Keratinocyte (primary cell): ENCODE data around the gene MAP3K20. TPM values are rescaled to one million over a fixed set of nuclear protein-coding genes. Genes with fewer than 3 reads are reported as not detected.

ENCODE experiments used
- DNase-seq: peaks from one replicate; pipeline ENCODE4 v3.0.0-alpha.2; 2011; ENCODE audit warnings: low read depth, missing footprints, low spot score
- FAIRE-seq: peaks from 2 replicates; lab custom pipeline; 2011; peaks lifted over from hg19 to GRCh38; lab: Jason Lieb, UNC
- H2AFZ ChIP-seq: 2 replicates; pipeline ENCODE4 v1.6.0; 2012; ENCODE audit warnings: low read length, control low read depth, inconsistent platforms; ENCODE audit not compliant: control insufficient read depth
- H3K27ac ChIP-seq: 2 replicates; pipeline ENCODE4 v1.5.1; 2011; ENCODE audit warnings: low read length; ENCODE audit not compliant: control insufficient read depth, insufficient read depth
- H3K27me3 ChIP-seq: 3 replicates; pipeline ENCODE4 v1.6.0; 2011; ENCODE audit warnings: low read length; ENCODE audit not compliant: control insufficient read depth, insufficient read depth; ENCODE audit errors: extremely low read depth
- H3K36me3 ChIP-seq, 2 experiments: 2 replicates in 1 of 2; 3 replicates in 1 of 2; pipeline ENCODE4 v1.5.1; 2011; ENCODE audit warnings: low read length in 2 of 2, mild to moderate bottlenecking in 1 of 2; ENCODE audit not compliant: control insufficient read depth in 2 of 2, insufficient read depth in 2 of 2; ENCODE audit errors: extremely low read depth in 1 of 2
- H3K4me1 ChIP-seq: 3 replicates; pipeline ENCODE4 v1.5.1; 2011; ENCODE audit warnings: low read length; ENCODE audit not compliant: control insufficient read depth, insufficient read depth; ENCODE audit errors: extremely low read depth
- H3K4me2 ChIP-seq: 3 replicates; pipeline ENCODE4 v1.6.0; 2011; ENCODE audit warnings: low read depth, low read length; ENCODE audit not compliant: control insufficient read depth, insufficient read depth; ENCODE audit errors: extremely low read depth
- H3K4me3 ChIP-seq, 3 experiments: fragments of 200-600 bp in 1 of 3; sonication (generic) in 1 of 3; 2 replicates in 2 of 3; 3 replicates in 1 of 3; pipeline ENCODE4 v1.5.1; 2011 to 2016; ENCODE audit warnings: low read length in 3 of 3, mild to moderate bottlenecking in 3 of 3, control low read depth in 2 of 3, inconsistent platforms in 1 of 3, low read depth in 1 of 3, mixed read lengths in 1 of 3, mixed run types in 1 of 3, moderate library complexity in 1 of 3; ENCODE audit not compliant: control insufficient read depth in 2 of 3, insufficient read depth in 2 of 3; ENCODE audit errors: extremely low read depth in 1 of 3
- H3K79me2 ChIP-seq: 2 replicates; pipeline ENCODE4 v1.6.0; 2012; ENCODE audit warnings: low read length; ENCODE audit not compliant: control insufficient read depth, insufficient read depth
- H3K9ac ChIP-seq: 3 replicates; pipeline ENCODE4 v1.6.0; 2011; ENCODE audit warnings: low read length; ENCODE audit not compliant: control insufficient read depth, insufficient read depth; ENCODE audit errors: extremely low read depth
- H3K9me1 ChIP-seq: 3 replicates; pipeline ENCODE4 v1.6.0; 2011; ENCODE audit warnings: low read length; ENCODE audit not compliant: control insufficient read depth, insufficient read depth; ENCODE audit errors: extremely low read depth
- H3K9me3 ChIP-seq: 2 replicates; pipeline ENCODE4 v1.5.1; 2012; ENCODE audit warnings: low read depth, low read length; ENCODE audit not compliant: control insufficient read depth
- H4K20me1 ChIP-seq: 3 replicates; pipeline ENCODE4 v1.6.0; 2011; ENCODE audit warnings: low read length; ENCODE audit not compliant: control insufficient read depth, insufficient read depth; ENCODE audit errors: extremely low read depth
- CTCF ChIP-seq, 3 experiments: IDR thresholded peaks in 1 of 3; conservative IDR thresholded peaks in 1 of 3; optimal IDR thresholded peaks in 1 of 3; 2 replicates in 2 of 3; 3 replicates in 1 of 3; pipeline versions ENCODE3 to v1.5.1; 2011; ENCODE audit warnings: low read length in 3 of 3, mild to moderate bottlenecking in 3 of 3, moderate library complexity in 2 of 3, control low read depth in 1 of 3, inconsistent platforms in 1 of 3; ENCODE audit not compliant: insufficient read depth in 2 of 3; ENCODE audit errors: extremely low read depth in 1 of 3
- EZH2 ChIP-seq: IDR thresholded peaks from one replicate; pipeline ENCODE4 v1.6.1; 2012; ENCODE audit warnings: inconsistent platforms, mild to moderate bottlenecking, low read length, moderate library complexity
- dilution Hi-C: fragments of 300-500 bp; cut with MboI; formaldehyde crosslinking; loops from one replicate; pipeline ENCODE4 v1.7.0; 2020; ENCODE audit warnings: low sequenced_read_pairs; ENCODE audit not compliant: extremely low pct_ligation_motif_present
- polyA plus RNA-seq, 5 experiments: library from polyadenylated mRNA; depleted of rRNA in 3 of 5; stranded (reverse) in 3 of 5; stranded (forward) in 1 of 5; unstranded in 1 of 5; fragments of >200 nt; gene quantifications; 1 replicate in 1 of 5; 2 replicates in 3 of 5; 3 replicates in 1 of 5; pipeline versions ENCODE4 v1.2.1 to v1.2.3, GENCODE V29; 2011 to 2012; ENCODE audit warnings: missing spikeins in 2 of 5, low read depth in 1 of 5, low replicate concordance in 1 of 5

The MAP3K20 gene
- polyA plus RNA-seq, 1 donor (not counting 4 experiments of a cell fraction or from before 2014, with no cell fraction given): 31.7 TPM

DNA sequence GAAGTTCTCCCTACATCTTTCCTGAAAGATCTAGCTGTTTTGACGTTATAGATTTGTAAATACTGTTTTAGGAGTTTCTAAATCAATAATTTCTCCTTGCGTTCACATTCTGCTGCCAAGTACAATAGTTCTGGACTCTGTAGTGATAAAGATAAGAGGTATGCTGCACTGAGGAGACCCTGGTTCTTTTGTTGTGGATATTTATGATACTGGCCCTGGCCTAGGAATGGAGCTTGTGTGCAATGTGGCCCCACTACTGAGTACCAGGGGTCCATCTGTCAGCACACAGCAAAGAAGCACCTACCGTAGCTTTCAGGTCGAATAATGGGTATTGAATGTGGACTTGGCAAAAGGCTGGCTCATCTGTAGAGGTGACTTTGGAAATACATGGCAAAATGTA lies 85.0 kb downstream of the MAP3K20 start:
- Histone ChIP-seq H3K9me3 (peaks cover 2% of the 10 kb centered on the region), H2AFZ (no peak overlapping the region), H3K9ac (peak overlapping the region; percentile 14), H3K79me2 (peaks cover 24% of the 10 kb centered on the region), H3K4me3 (no peak overlapping the region), H3K4me1 (peaks cover 32% of the 10 kb centered on the region), H3K27ac (peak overlapping the region; percentile 87), H3K9me1 (no peaks in the 10 kb centered on the region), H3K36me3 (peaks cover 2 to 7% of the 10 kb centered on the region in 2 experiments), H3K4me2 (peak overlapping the region; percentile 64), H3K27me3 (no peaks in the 10 kb centered on the region), H4K20me1 (no peaks in the 10 kb centered on the region)
- DNase-seq: no peak
- FAIRE-seq: no peak
- dilution Hi-C loops: no loop called here
- TF ChIP-seq EZH2: no peak
- no peak for TF ChIP-seq CTCF (optimal IDR thresholded peaks at IDR 0.05 in 1 of 3, IDR thresholded peaks at IDR 0.05 in 1 of 3, conservative IDR thresholded peaks at IDR 0.05 in 1 of 3; ENCODE audit: extremely low read depth in 1 of 3, insufficient read depth in 2 of 3, low read length in 3 of 3)

DNA sequence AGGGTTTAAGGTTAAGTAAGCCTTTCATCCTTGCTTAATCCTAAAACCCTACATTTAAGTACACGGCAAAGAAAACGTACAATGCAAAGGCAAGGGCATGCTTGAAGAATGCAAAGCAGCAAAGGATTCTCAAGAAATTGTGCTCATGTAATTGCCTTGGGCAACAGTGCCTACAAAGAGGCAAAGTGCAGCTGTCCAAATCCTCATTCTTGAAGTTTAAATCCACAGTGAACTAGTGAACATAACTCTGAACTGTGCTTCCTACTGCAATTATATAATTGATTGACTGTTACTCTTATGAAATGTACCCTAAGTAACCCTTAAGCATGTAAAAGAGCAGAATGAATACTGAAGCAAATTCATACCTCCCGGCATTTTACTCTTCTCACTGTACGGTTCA lies 85.4 kb downstream of the MAP3K20 start:
- no peak overlapping the region for H3K4me2 ChIP-seq

More for the DNA sequence above, 85.4 kb downstream of the MAP3K20 start:
- peak overlapping the region; percentile 87 for H3K27ac ChIP-seq
- FAIRE-seq: peak; percentile 46
- no peak for TF ChIP-seq CTCF (optimal IDR thresholded peaks at IDR 0.05 in 1 of 3, IDR thresholded peaks at IDR 0.05 in 1 of 3, conservative IDR thresholded peaks at IDR 0.05 in 1 of 3; ENCODE audit: extremely low read depth in 1 of 3, insufficient read depth in 2 of 3, low read length in 3 of 3)
- TF ChIP-seq EZH2: no peak
- dilution Hi-C loops: no loop called here
- H3K36me3 ChIP-seq: peaks cover 2 to 4% of the 10 kb centered on the region in 2 experiments
- H3K4me1 ChIP-seq: peaks cover 32% of the 10 kb centered on the region
- no peak for DNase-seq
- no peaks in the 10 kb centered on the region for H3K27me3 ChIP-seq
- no peaks in the 10 kb centered on the region for H4K20me1 ChIP-seq
- H3K9me3 ChIP-seq: peaks cover 2% of the 10 kb centered on the region
- H3K4me3 ChIP-seq: no peak overlapping the region
- peaks cover 24% of the 10 kb centered on the region for H3K79me2 ChIP-seq
- H3K9ac ChIP-seq: no peak overlapping the region
- no peaks in the 10 kb centered on the region for H3K9me1 ChIP-seq
- H2AFZ ChIP-seq: no peak overlapping the region
